ENCODE data around the gene CLSTN3. TPM values are rescaled to one million over a fixed set of nuclear protein-coding genes. Genes with fewer than 3 reads are reported as not detected.

The CLSTN3 gene
- total and polyA plus RNA-seq, 2 of the 8 experiments (the other 6 are each of a cell fraction or from before 2014, with no cell fraction given), result 20.4 to 26.3 TPM

DNA sequence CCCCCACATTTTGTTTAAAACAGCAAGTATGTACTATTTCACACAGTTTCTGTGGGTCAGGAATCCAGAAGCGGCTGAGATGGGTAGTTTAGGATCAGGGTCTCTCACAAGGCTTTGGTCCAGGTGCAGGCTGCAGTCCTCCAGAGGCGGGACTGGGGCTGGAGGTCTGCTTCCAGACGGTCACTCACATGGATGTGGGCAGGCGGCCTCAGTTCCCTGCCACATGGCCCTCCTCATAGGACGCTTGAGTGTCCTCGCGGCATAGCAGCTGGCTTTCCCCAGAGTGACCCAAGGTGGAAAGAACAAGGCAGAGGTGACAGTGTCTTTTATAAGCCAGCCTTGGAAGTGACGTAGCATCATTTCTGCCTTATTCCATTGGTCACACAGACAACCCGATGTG lies 13.3 kb upstream of the CLSTN3 start:
- Histone ChIP-seq H3K36me3 (ENCODE audit: control insufficient read depth in 2 of 4, insufficient read depth in 4 of 4, low read length in 3 of 4) (no peaks in the 10 kb centered on the region), H3K9me3 (ENCODE audit: insufficient read depth in 2 of 2, low read depth in 1 of 2, low read length in 1 of 2) (no peaks in the 10 kb centered on the region), H3K4me3 (ENCODE audit: extremely low read depth in 1 of 4, insufficient read depth in 2 of 4, low read depth in 3 of 4, low read length in 4 of 4) (no peak overlapping the region), H3K27ac (ENCODE audit: low read depth, low read length) (no peak overlapping the region), H2BK20ac (ENCODE audit: low read length) (no peak overlapping the region), H2BK120ac (replicated peaks; ENCODE audit: low read depth, low read length) (no peak overlapping the region), H2AFZ (ENCODE audit: low read length) (no peak overlapping the region), H3K4me2 (ENCODE audit: insufficient read depth in 1 of 2, low read depth in 2 of 2, low read length in 2 of 2) (no peak overlapping the region), H4K5ac (ENCODE audit: insufficient read length, low read depth, low read length) (no peak overlapping the region), H4K8ac (ENCODE audit: extremely low read depth, insufficient read depth, low read length) (no peak overlapping the region), H3K9ac (replicated peaks in 1 of 4; ENCODE audit: extremely low read depth in 1 of 4, low read depth in 3 of 4, low read length in 3 of 4) (no peak overlapping the region), H3K23ac (ENCODE audit: insufficient read length) (no peak overlapping the region), H2BK5ac (ENCODE audit: low read depth, low read length) (no peak overlapping the region), H3K4me1 (replicated peaks in 1 of 4; ENCODE audit: control insufficient read depth in 3 of 4, insufficient read depth in 4 of 4, low read length in 3 of 4) (no peaks in the 10 kb centered on the region), H3K27me3 (replicated peaks in 1 of 4; ENCODE audit: control insufficient read depth in 3 of 4, extremely low read depth in 1 of 4, insufficient read depth in 3 of 4, low read length in 3 of 4) (no peaks in the 10 kb centered on the region), H2BK15ac (ENCODE audit: low read length) (no peak overlapping the region), H3K79me1 (ENCODE audit: low read depth, low read length) (no peaks in the 10 kb centered on the region), H3K23me2 (ENCODE audit: low read depth, low read length) (no peaks in the 10 kb centered on the region), H3K4ac (replicated peaks; ENCODE audit: insufficient read length, low read depth, low read length) (no peak overlapping the region), H2AK5ac (ENCODE audit: low read depth, low read length) (no peak overlapping the region), H3K79me2 (ENCODE audit: control insufficient read depth in 1 of 2, insufficient read depth in 2 of 2, low read length in 2 of 2) (no peaks in the 10 kb centered on the region), H3K56ac (replicated peaks; ENCODE audit: insufficient read length, low read depth, low read length) (no peak overlapping the region), H4K20me1 (replicated peaks in 1 of 2; ENCODE audit: control insufficient read depth in 1 of 2, insufficient read depth in 2 of 2, low read length in 2 of 2) (peaks cover 0 to 1% of the 10 kb centered on the region in 2 experiments), H2BK12ac (ENCODE audit: low read depth, low read length) (no peak overlapping the region), H3K14ac (ENCODE audit: insufficient read length) (no peak overlapping the region), H4K91ac (replicated peaks; ENCODE audit: insufficient read length, low read length) (no peak overlapping the region), H3K18ac (ENCODE audit: extremely low read depth, low read length) (no peak overlapping the region)
- ChIA-PET POLR2A (ENCODE audit: partially characterized antibody) (interaction anchor here (1.8 to 3.5 kb wide), 2 partner anchors 13 to 29 kb away, joined by 4 to 21 read pairs; partner anchors contain the start of genes CLSTN3 and RBP5), CTCF (ENCODE audit: partially characterized antibody) (interaction anchor here (0.9 to 1.5 kb wide), 2 partner anchors 8 to 26 kb away, joined by 3 to 4 read pairs; partner anchors contain the start of gene C1RL)
- TF ChIP-seq, protein P1, sequence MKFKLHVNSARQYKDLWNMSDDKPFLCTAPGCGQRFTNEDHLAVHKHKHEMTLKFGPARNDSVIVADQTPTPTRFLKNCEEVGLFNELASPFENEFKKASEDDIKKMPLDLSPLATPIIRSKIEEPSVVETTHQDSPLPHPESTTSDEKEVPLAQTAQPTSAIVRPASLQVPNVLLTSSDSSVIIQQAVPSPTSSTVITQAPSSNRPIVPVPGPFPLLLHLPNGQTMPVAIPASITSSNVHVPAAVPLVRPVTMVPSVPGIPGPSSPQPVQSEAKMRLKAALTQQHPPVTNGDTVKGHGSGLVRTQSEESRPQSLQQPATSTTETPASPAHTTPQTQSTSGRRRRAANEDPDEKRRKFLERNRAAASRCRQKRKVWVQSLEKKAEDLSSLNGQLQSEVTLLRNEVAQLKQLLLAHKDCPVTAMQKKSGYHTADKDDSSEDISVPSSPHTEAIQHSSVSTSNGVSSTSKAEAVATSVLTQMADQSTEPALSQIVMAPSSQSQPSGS (IDR thresholded peaks at IDR 0.05; ENCODE audit: low read length), result no peak
- TF ChIP-seq GTF2F1 (IDR thresholded peaks at IDR 0.05; ENCODE audit: borderline replicate concordance, low read depth, low read length) (no peak), SP2 (IDR thresholded peaks at IDR 0.05; ENCODE audit: low read length) (no peak), SP1 (IDR thresholded peaks at IDR 0.05; ENCODE audit: low read depth, low read length) (no peak), JUN (IDR thresholded peaks at IDR 0.05; ENCODE audit: low read depth, low read length) (no peak), GABPA (IDR thresholded peaks at IDR 0.05; ENCODE audit: borderline replicate concordance, insufficient read depth, low read length) (no peak), MAFK (IDR thresholded peaks at IDR 0.05; ENCODE audit: low read depth, low read length) (no peak), RFX5 (IDR thresholded peaks at IDR 0.05; ENCODE audit: borderline replicate concordance, low read depth, low read length) (no peak), CBX8 (IDR thresholded peaks at IDR 0.05; ENCODE audit: borderline replicate concordance, low read depth, low read length) (no peak), PHF8 (conservative IDR thresholded peaks at IDR 0.05; ENCODE audit: low read depth, low read length) (no peak), CREB1 (IDR thresholded peaks at IDR 0.05) (no peak), POLR2AphosphoS5 (IDR thresholded peaks at IDR 0.05; ENCODE audit: low read depth, low read length) (no peak), TCF12 (IDR thresholded peaks at IDR 0.05; ENCODE audit: low read depth, low read length) (no peak), TAF1 (IDR thresholded peaks at IDR 0.05; ENCODE audit: low read depth, low read length) (no peak)
- DNase-seq (ENCODE audit: low read depth in 1 of 2, low spot score in 2 of 2) (no peak), FAIRE-seq (no peak)
- 85% methylated on average over 9 of the region's 9 CpGs; no CpG with 5 or more reads in 1 of the 2 experiments for WGBS, 2 experiments (ENCODE audit: extremely low coverage in 1 of 2, insufficient coverage in 1 of 2, insufficient read length in 1 of 2, insufficient replicate concordance in 2 of 2, low coverage in 1 of 2, low lambda C conversion rate in 2 of 2, missing lambda C conversion rate in 1 of 2)
